ENCODE results near the gene VWA3B. TPM values are rescaled to one million over a fixed set of nuclear protein-coding genes. Genes with fewer than 3 reads are reported as not detected.

Gene VWA3B
- total RNA-seq, 1 donor from 2014 or later: not detected

DNA sequence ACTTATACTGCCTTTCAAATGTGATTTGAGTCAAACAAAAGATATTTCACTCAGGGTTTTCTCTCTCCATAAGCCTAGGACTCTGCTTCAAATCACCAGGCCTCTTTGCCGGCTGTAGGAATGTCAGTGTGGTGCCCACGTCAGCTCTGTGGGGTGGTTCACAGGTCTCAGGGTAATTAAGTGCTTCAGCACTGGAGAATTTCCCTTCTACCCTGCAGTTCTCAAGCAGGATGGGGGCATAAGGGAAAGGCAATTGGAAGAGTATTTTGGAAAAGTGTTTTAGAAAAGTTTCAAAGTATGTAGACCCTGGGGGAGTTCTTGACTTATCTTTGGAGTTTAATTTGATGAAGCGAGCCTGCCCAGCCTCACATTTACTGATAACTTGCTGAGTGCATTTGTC is 268.9 kb downstream of the VWA3B start:
- H3K4me2 ChIP-seq (ENCODE audit: low read length): no peak overlapping the region
- no peak overlapping the region for H3K4me3 Mint-ChIP-seq (ENCODE audit: unreplicated experiment)
- H3K36me3 Mint-ChIP-seq (ENCODE audit: low read depth, unreplicated experiment): no peaks in the 10 kb centered on the region
- H3K9ac ChIP-seq (ENCODE audit: low read length): no peak overlapping the region
- no peak overlapping the region for H3K27ac Mint-ChIP-seq (ENCODE audit: unreplicated experiment)
- H3K4me3 ChIP-seq (ENCODE audit: insufficient read depth, low read depth, low read length): no peak overlapping the region
- H2AFZ ChIP-seq (ENCODE audit: low read depth, low read length): no peak overlapping the region
- H3K27ac ChIP-seq (ENCODE audit: low read depth, low read length): no peak overlapping the region
- no peaks in the 10 kb centered on the region for H3K79me2 ChIP-seq (ENCODE audit: insufficient read depth, low read length)
- no peaks in the 10 kb centered on the region for H3K27me3 ChIP-seq (ENCODE audit: insufficient read depth, low read length)
- H3K27me3 Mint-ChIP-seq (ENCODE audit: low read depth, unreplicated experiment): peaks cover 28% of the 10 kb centered on the region
- H3K36me3 ChIP-seq (ENCODE audit: insufficient read depth, low read length): no peaks in the 10 kb centered on the region
- H3K9me3 ChIP-seq (ENCODE audit: insufficient read depth, low read depth, low read length): no peaks in the 10 kb centered on the region
- peaks cover 6% of the 10 kb centered on the region for H3K9me3 Mint-ChIP-seq (ENCODE audit: unreplicated experiment)
- no peaks in the 10 kb centered on the region for H3K4me1 Mint-ChIP-seq (ENCODE audit: low read depth, unreplicated experiment)
- TF ChIP-seq EZH2 (IDR thresholded peaks at IDR 0.05; ENCODE audit: insufficient read depth, low read length) (no peak), CTCF (IDR thresholded peaks at IDR 0.05; ENCODE audit: insufficient read depth, low read depth, low read length) (no peak)
- DNase-seq (ENCODE audit: low read depth) (no peak), FAIRE-seq (no peak)
- H4K20me1 ChIP-seq (ENCODE audit: insufficient read depth, low read length): no peaks in the 10 kb centered on the region
- H3K4me1 ChIP-seq (ENCODE audit: insufficient read depth, low read length): no peaks in the 10 kb centered on the region

DNA sequence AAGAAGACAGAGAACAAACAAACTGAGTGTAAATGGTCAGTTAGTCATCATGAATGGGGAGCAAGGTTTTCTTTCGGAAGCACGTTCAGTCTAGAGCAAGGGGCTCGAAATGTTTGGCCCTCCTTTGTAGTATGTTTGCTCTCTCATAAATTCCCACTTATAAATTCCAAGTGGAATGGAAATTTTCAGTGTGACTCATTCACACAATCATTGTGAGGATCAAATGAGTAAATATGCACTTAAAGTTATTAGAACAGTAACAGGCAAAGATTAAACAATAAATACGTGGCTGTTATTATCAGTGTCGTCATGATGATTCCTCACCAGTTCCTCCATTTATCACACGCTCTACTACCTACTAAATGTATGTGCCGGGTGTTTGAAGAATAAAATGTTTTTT is 269.8 kb downstream of the VWA3B start:
- H2AFZ ChIP-seq (ENCODE audit: low read depth, low read length): no peak overlapping the region
- no peaks in the 10 kb centered on the region for H4K20me1 ChIP-seq (ENCODE audit: insufficient read depth, low read length)
- no peak overlapping the region for H3K4me3 ChIP-seq (ENCODE audit: insufficient read depth, low read depth, low read length)
- no peaks in the 10 kb centered on the region for H3K36me3 ChIP-seq (ENCODE audit: insufficient read depth, low read length)
- H3K9me3 Mint-ChIP-seq (ENCODE audit: unreplicated experiment): peaks cover 2% of the 10 kb centered on the region
- no peak overlapping the region for H3K4me2 ChIP-seq (ENCODE audit: low read length)
- no peak overlapping the region for H3K27ac Mint-ChIP-seq (ENCODE audit: unreplicated experiment)
- H3K9me3 ChIP-seq (ENCODE audit: insufficient read depth, low read depth, low read length): no peaks in the 10 kb centered on the region
- H3K27me3 ChIP-seq (ENCODE audit: insufficient read depth, low read length): no peaks in the 10 kb centered on the region
- no peaks in the 10 kb centered on the region for H3K4me1 ChIP-seq (ENCODE audit: insufficient read depth, low read length)
- H3K4me1 Mint-ChIP-seq (ENCODE audit: low read depth, unreplicated experiment): no peaks in the 10 kb centered on the region
- H3K4me3 Mint-ChIP-seq (ENCODE audit: unreplicated experiment): no peak overlapping the region
- peaks cover 21% of the 10 kb centered on the region for H3K27me3 Mint-ChIP-seq (ENCODE audit: low read depth, unreplicated experiment)
- no peak overlapping the region for H3K9ac ChIP-seq (ENCODE audit: low read length)
- H3K27ac ChIP-seq (ENCODE audit: low read depth, low read length): no peak overlapping the region
- H3K79me2 ChIP-seq (ENCODE audit: insufficient read depth, low read length): no peaks in the 10 kb centered on the region
- TF ChIP-seq EZH2 (IDR thresholded peaks at IDR 0.05; ENCODE audit: insufficient read depth, low read length): no peak
- no peak for TF ChIP-seq CTCF (IDR thresholded peaks at IDR 0.05; ENCODE audit: insufficient read depth, low read depth, low read length)
- no peaks in the 10 kb centered on the region for H3K36me3 Mint-ChIP-seq (ENCODE audit: low read depth, unreplicated experiment)
- FAIRE-seq: no peak
- no peak for DNase-seq (ENCODE audit: low read depth)

DNA sequence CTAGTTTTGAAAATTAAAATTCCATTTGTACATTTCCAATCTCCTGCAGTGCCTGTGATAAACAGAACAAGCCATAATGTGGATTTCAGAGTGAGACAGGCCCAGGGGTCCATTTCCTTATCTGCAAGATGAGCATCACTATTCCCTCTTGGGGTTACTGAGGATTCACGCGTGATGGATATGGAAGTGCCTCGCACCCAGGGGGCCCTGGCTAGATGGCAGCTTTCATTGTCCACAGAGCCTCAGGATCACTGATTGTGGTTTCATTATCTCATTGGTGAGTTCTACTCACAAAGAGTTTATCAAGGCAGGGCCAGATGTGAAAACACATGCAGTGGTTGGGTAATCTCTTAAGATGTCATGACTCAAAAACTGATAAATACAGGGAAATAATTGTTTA is 270.9 kb downstream of the VWA3B start:
- no peaks in the 10 kb centered on the region for H3K79me2 ChIP-seq (ENCODE audit: insufficient read depth, low read length)
- Mint-ChIP-seq H3K4me1 (ENCODE audit: low read depth, unreplicated experiment) (no peaks in the 10 kb centered on the region), H3K27me3 (ENCODE audit: low read depth, unreplicated experiment) (peaks cover 21% of the 10 kb centered on the region), H3K27ac (ENCODE audit: unreplicated experiment) (no peak overlapping the region), H3K9me3 (ENCODE audit: unreplicated experiment) (peaks cover 3% of the 10 kb centered on the region), H3K4me3 (ENCODE audit: unreplicated experiment) (no peak overlapping the region), H3K36me3 (ENCODE audit: low read depth, unreplicated experiment) (no peaks in the 10 kb centered on the region)
- no peaks in the 10 kb centered on the region for H3K9me3 ChIP-seq (ENCODE audit: insufficient read depth, low read depth, low read length)
- H3K4me2 ChIP-seq (ENCODE audit: low read length): no peak overlapping the region
- no peak overlapping the region for H3K9ac ChIP-seq (ENCODE audit: low read length)
- no peaks in the 10 kb centered on the region for H4K20me1 ChIP-seq (ENCODE audit: insufficient read depth, low read length)
- no peak overlapping the region for H3K4me3 ChIP-seq (ENCODE audit: insufficient read depth, low read depth, low read length)
- no peak overlapping the region for H2AFZ ChIP-seq (ENCODE audit: low read depth, low read length)
- no peaks in the 10 kb centered on the region for H3K4me1 ChIP-seq (ENCODE audit: insufficient read depth, low read length)
- H3K36me3 ChIP-seq (ENCODE audit: insufficient read depth, low read length): no peaks in the 10 kb centered on the region
- FAIRE-seq: no peak
- H3K27me3 ChIP-seq (ENCODE audit: insufficient read depth, low read length): no peaks in the 10 kb centered on the region
- TF ChIP-seq EZH2 (IDR thresholded peaks at IDR 0.05; ENCODE audit: insufficient read depth, low read length): no peak
- TF ChIP-seq CTCF (IDR thresholded peaks at IDR 0.05; ENCODE audit: insufficient read depth, low read depth, low read length): no peak
- no peak for DNase-seq (ENCODE audit: low read depth)
- H3K27ac ChIP-seq (ENCODE audit: low read depth, low read length): no peak overlapping the region

Data from astrocyte (in vitro differentiated cells and primary cell).